ENCODE results near the gene FXYD3. TPM values are rescaled to one million over a fixed set of nuclear protein-coding genes. Genes with fewer than 3 reads are reported as not detected.

Gene FXYD3
- polyA plus RNA-seq, 1 donor from 2014 or later = not detected

DNA sequence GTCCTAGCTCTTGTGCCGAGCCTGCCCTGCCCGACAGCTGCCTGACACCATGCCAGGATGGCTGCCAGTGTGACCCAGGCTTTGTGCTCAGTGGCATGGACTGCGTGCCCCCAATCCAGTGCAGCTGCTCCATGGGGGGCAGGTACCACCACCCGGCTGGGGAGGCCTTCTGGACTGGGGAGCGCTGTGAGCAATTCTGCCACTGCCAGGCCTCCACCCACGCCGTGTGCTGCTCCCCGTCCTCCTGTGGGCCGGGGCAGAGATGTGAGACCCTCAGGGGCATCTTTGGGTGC is 9.4 kb upstream of the FXYD3 start:
- H3K4me3 ChIP-seq (ENCODE audit: low read length) = no peak overlapping the region
- H3F3A ChIP-seq (ENCODE audit: insufficient read depth, low read length, poor library complexity, severe bottlenecking) = no peaks in the 10 kb centered on the region
- H3K9ac ChIP-seq (ENCODE audit: low read length) = no peak overlapping the region
- H3K9me2 ChIP-seq (ENCODE audit: insufficient read depth, low read length) = no peaks in the 10 kb centered on the region
- H2AFZ ChIP-seq (ENCODE audit: low read depth, low read length) = no peak overlapping the region
- no peaks in the 10 kb centered on the region for H3K36me3 ChIP-seq (ENCODE audit: insufficient read depth, low read length)
- H3K27ac ChIP-seq (ENCODE audit: low read length) = no peak overlapping the region
- no peaks in the 10 kb centered on the region for H4K20me1 ChIP-seq (ENCODE audit: insufficient read depth)
- no peaks in the 10 kb centered on the region for H3K27me3 ChIP-seq (ENCODE audit: insufficient read depth, low read depth, low read length)
- H3K79me2 ChIP-seq (replicated peaks; ENCODE audit: insufficient read depth, low read length) = no peaks in the 10 kb centered on the region
- no peaks in the 10 kb centered on the region for H3K9me3 ChIP-seq (ENCODE audit: low read length)
- H3K4me2 ChIP-seq (ENCODE audit: low read length) = no peak overlapping the region
- TF ChIP-seq POLR2AphosphoS5 (IDR thresholded peaks at IDR 0.05) (no peak), TAF1 (IDR thresholded peaks at IDR 0.05; ENCODE audit: low read depth) (no peak), SMC3 (conservative IDR thresholded peaks at IDR 0.05; ENCODE audit: poor library complexity) (no peak), RAD21 (conservative IDR thresholded peaks at IDR 0.05) (no peak), EP300 (conservative IDR thresholded peaks at IDR 0.05; ENCODE audit: poor library complexity, severe bottlenecking) (no peak), EZH2 (IDR thresholded peaks at IDR 0.05; ENCODE audit: borderline replicate concordance, insufficient read depth, low read length, poor library complexity, severe bottlenecking) (no peak), MXI1 (conservative IDR thresholded peaks at IDR 0.05; ENCODE audit: poor library complexity, severe bottlenecking) (no peak)
- TF ChIP-seq, protein P1, sequence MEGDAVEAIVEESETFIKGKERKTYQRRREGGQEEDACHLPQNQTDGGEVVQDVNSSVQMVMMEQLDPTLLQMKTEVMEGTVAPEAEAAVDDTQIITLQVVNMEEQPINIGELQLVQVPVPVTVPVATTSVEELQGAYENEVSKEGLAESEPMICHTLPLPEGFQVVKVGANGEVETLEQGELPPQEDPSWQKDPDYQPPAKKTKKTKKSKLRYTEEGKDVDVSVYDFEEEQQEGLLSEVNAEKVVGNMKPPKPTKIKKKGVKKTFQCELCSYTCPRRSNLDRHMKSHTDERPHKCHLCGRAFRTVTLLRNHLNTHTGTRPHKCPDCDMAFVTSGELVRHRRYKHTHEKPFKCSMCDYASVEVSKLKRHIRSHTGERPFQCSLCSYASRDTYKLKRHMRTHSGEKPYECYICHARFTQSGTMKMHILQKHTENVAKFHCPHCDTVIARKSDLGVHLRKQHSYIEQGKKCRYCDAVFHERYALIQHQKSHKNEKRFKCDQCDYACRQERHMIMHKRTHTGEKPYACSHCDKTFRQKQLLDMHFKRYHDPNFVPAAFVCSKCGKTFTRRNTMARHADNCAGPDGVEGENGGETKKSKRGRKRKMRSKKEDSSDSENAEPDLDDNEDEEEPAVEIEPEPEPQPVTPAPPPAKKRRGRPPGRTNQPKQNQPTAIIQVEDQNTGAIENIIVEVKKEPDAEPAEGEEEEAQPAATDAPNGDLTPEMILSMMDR (IDR thresholded peaks at IDR 0.05; ENCODE audit: poor library complexity, severe bottlenecking) = no peak
- TF ChIP-seq, protein P2, sequence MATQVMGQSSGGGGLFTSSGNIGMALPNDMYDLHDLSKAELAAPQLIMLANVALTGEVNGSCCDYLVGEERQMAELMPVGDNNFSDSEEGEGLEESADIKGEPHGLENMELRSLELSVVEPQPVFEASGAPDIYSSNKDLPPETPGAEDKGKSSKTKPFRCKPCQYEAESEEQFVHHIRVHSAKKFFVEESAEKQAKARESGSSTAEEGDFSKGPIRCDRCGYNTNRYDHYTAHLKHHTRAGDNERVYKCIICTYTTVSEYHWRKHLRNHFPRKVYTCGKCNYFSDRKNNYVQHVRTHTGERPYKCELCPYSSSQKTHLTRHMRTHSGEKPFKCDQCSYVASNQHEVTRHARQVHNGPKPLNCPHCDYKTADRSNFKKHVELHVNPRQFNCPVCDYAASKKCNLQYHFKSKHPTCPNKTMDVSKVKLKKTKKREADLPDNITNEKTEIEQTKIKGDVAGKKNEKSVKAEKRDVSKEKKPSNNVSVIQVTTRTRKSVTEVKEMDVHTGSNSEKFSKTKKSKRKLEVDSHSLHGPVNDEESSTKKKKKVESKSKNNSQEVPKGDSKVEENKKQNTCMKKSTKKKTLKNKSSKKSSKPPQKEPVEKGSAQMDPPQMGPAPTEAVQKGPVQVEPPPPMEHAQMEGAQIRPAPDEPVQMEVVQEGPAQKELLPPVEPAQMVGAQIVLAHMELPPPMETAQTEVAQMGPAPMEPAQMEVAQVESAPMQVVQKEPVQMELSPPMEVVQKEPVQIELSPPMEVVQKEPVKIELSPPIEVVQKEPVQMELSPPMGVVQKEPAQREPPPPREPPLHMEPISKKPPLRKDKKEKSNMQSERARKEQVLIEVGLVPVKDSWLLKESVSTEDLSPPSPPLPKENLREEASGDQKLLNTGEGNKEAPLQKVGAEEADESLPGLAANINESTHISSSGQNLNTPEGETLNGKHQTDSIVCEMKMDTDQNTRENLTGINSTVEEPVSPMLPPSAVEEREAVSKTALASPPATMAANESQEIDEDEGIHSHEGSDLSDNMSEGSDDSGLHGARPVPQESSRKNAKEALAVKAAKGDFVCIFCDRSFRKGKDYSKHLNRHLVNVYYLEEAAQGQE (IDR thresholded peaks at IDR 0.05; ENCODE audit: borderline replicate concordance) = no peak

DNA sequence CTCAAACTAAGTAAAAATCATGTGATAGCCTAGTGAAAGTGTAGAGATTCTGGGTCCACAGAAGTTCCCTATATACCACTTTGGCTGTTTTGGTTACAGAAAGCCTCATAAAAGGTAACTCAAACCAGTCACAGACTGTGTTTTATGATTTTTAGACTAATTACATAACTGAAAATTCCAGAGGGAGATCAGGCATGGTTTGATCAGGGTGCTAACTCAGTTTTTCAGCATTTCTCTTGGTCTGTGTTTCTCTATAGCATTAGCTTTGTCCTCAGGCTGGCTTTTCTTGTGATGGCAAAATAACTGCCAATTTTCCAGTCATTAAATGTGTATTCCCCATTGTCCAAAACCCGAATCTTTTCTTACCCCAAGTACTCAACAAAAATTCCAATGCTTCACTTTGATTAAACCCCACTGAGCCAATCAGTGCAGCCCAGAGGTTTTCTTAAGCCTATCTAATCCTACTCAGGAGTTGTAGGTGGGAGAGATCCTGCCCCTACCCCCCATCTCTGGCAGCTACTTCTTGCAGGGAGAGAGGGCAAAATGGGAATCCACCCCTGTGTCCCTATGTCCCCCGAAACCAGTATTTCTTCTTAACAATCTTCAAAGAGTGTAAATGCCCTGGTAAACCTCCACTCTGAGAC is 8.6 kb upstream of the FXYD3 start:
- no peak overlapping the region for H3K4me3 ChIP-seq (ENCODE audit: low read length)

More for the DNA sequence above, 8.6 kb upstream of the FXYD3 start:
- Histone ChIP-seq H3K36me3 (ENCODE audit: insufficient read depth, low read length) (no peaks in the 10 kb centered on the region), H3F3A (ENCODE audit: insufficient read depth, low read length, poor library complexity, severe bottlenecking) (no peaks in the 10 kb centered on the region), H3K79me2 (replicated peaks; ENCODE audit: insufficient read depth, low read length) (no peaks in the 10 kb centered on the region), H4K20me1 (ENCODE audit: insufficient read depth) (no peaks in the 10 kb centered on the region), H3K9me2 (ENCODE audit: insufficient read depth, low read length) (no peaks in the 10 kb centered on the region), H3K9me3 (ENCODE audit: low read length) (no peaks in the 10 kb centered on the region), H2AFZ (ENCODE audit: low read depth, low read length) (no peak overlapping the region), H3K4me2 (ENCODE audit: low read length) (no peak overlapping the region), H3K9ac (ENCODE audit: low read length) (no peak overlapping the region), H3K27ac (ENCODE audit: low read length) (no peak overlapping the region), H3K27me3 (ENCODE audit: insufficient read depth, low read depth, low read length) (no peaks in the 10 kb centered on the region)
- TF ChIP-seq POLR2AphosphoS5 (IDR thresholded peaks at IDR 0.05) (no peak), MXI1 (conservative IDR thresholded peaks at IDR 0.05; ENCODE audit: poor library complexity, severe bottlenecking) (no peak), RAD21 (conservative IDR thresholded peaks at IDR 0.05) (no peak), EP300 (conservative IDR thresholded peaks at IDR 0.05; ENCODE audit: poor library complexity, severe bottlenecking) (no peak), TAF1 (IDR thresholded peaks at IDR 0.05; ENCODE audit: low read depth) (no peak), SMC3 (conservative IDR thresholded peaks at IDR 0.05; ENCODE audit: poor library complexity) (no peak), EZH2 (IDR thresholded peaks at IDR 0.05; ENCODE audit: borderline replicate concordance, insufficient read depth, low read length, poor library complexity, severe bottlenecking) (no peak)
- TF ChIP-seq, protein P2 (IDR thresholded peaks at IDR 0.05; ENCODE audit: borderline replicate concordance) = no peak
- TF ChIP-seq, protein P1 (IDR thresholded peaks at IDR 0.05; ENCODE audit: poor library complexity, severe bottlenecking) = no peak
